Coronary artery (tissue), 2 donors: ENCODE measurements around the gene APLP1.
A peak's percentile ranks its signal among the peaks of the same experiment; 100 is the strongest.

Source experiments
- DNase-seq: peaks from one replicate; pipeline ENCODE4 v3.0.0-alpha.2; 2017; ENCODE audit warnings: low spot score
- H3K27ac ChIP-seq, 2 donors: fragments of 200-600 bp; sonication (generic); one replicate each; pipeline ENCODE4 v1.5.1; 2016 to 2019
- H3K4me3 ChIP-seq: fragments of 200-600 bp; sonication (generic); 2 replicates; pipeline ENCODE4 v1.5.1; 2016; ENCODE audit warnings: mild to moderate bottlenecking, moderate library complexity
- CTCF ChIP-seq: fragments of 200-600 bp; sonication (generic); IDR thresholded peaks from one replicate; pipeline ENCODE4 v1.5.1; 2019; ENCODE audit warnings: antibody characterized with exemption

APLP1 gene

DNA sequence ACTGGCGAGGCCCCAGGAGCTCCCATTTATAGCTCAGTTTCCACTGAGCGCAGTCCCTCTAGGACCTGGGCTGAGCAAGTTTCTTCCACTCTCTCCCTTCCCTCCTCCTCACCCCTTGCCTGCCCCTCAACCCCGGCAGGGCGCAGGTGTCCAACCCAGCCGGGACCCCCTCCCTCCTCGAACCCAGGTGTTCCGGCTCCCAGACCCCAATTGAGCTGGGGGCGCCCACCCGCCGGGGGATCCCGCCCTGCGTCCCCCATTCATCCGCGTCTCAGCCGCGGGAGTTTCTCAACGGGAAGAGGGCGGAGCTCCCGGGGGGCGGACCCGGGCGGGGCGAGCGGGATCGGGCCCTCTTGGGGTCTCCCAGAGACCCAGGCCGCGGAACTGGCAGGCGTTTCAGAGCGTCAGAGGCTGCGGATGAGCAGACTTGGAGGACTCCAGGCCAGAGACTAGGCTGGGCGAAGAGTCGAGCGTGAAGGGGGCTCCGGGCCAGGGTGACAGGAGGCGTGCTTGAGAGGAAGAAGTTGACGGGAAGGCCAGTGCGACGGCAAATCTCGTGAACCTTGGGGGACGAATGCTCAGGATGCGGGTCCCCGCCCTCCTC, 11.7 kb upstream of the APLP1 start, which contains the start of gene KIRREL2:
Gene KIRREL2 (plus strand): TSS at position 366 of the 604 bp plus-strand sequence. CDS start 209 bp downstream, at position 575.
- DNase-seq: no peak
- no peak for TF ChIP-seq CTCF
- Histone ChIP-seq H3K4me3 (peak within 1 kb of the TSS; percentile 69), H3K27ac (no peak within 1 kb of the TSS)

- no peak overlapping the region for H3K27ac ChIP-seq
- H3K4me3 ChIP-seq: no peak overlapping the region
- no peak for DNase-seq
- no peak for TF ChIP-seq CTCF
Measured at GRCh38 chr19:35858311-35858710, 10.1 kb upstream of the APLP1 start.

- no peak overlapping the region for H3K27ac ChIP-seq
- DNase-seq: no peak
- H3K4me3 ChIP-seq: no peak overlapping the region
- TF ChIP-seq CTCF: no peak
Measured at GRCh38 chr19:35859414-35859813, 9.0 kb upstream of the APLP1 start.

GRCh38 chr19:35860436-35860817, 7.9 kb upstream of the APLP1 start:
- H3K27ac ChIP-seq: no peak overlapping the region
- no peak overlapping the region for H3K4me3 ChIP-seq
- no peak for DNase-seq
- no peak for TF ChIP-seq CTCF

GRCh38 chr19:35860818-35861639, 7.3 kb upstream of the APLP1 start:
- DNase-seq: no peak
- TF ChIP-seq CTCF: no peak
- H3K27ac ChIP-seq: no peak overlapping the region
- no peak overlapping the region for H3K4me3 ChIP-seq

DNA sequence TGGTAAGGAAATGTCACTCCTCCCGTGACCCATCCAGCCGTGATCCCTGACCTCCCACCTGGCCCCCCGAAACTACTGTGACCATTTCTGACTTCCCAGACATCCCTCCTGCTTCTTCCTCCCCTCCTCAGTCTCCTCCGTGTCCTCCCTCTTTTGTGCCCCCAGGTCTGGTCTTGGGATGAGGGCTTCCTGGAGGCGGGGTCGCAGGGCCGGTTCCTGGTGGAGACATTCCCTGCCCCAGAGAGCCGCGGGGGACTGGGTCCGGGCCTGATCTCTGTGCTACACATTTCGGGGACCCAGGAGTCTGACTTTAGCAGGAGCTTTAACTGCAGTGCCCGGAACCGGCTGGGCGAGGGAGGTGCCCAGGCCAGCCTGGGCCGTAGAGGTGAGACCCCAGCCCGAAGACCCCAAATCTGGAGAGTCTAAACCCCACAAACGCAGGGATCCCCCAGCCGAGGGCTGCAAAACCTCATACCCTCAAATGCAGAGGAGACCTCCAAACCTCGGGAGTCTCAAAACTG, 6.7 kb upstream of the APLP1 start:
- TF ChIP-seq CTCF: no peak
- DNase-seq: no peak
- no peak overlapping the region for H3K27ac ChIP-seq
- H3K4me3 ChIP-seq: no peak overlapping the region
